Activated naive CD4-positive, alpha-beta T cell treated with anti-CD3 and anti-CD28 coated beads, Interleukin-2, amount 10 ng/mL, durations not matched to agents 7 days and 5 days (primary cell): ENCODE data around the gene CNTNAP3B.
"Not testable (repeated sequence)": the region's sequence is repeated elsewhere in the genome, so short reads cannot be mapped to it uniquely, and the experiment has no call there.

Source experiments
- CTCF ChIA-PET: fragments of 350-600 bp; sonication (Branson Sonifier 250); formaldehyde crosslinking; loops from one replicate; lab custom pipeline; 2021; ENCODE audit warnings: antibody characterized with exemption; lab: Charles Lee
- DNase-seq: peaks from one replicate; pipeline ENCODE4 v3.0.0-alpha.2; 2020
- H3K27ac Mint-ChIP-seq: one replicate; pipeline ENCODE4 v1.8.0; 2021; ENCODE audit warnings: mild to moderate bottlenecking, moderate library complexity, mixed read lengths
- H3K27me3 Mint-ChIP-seq: one replicate; pipeline ENCODE4 v1.8.0; 2021; ENCODE audit warnings: mild to moderate bottlenecking, mixed read lengths
- H3K36me3 Mint-ChIP-seq: one replicate; pipeline ENCODE4 v1.8.0; 2021; ENCODE audit warnings: mixed read lengths
- H3K4me1 Mint-ChIP-seq: one replicate; pipeline ENCODE4 v1.8.0; 2021; ENCODE audit warnings: mixed read lengths
- H3K4me3 Mint-ChIP-seq: one replicate; pipeline ENCODE4 v1.8.0; 2021; ENCODE audit warnings: mild to moderate bottlenecking, moderate library complexity, mixed read lengths
- H3K9me3 Mint-ChIP-seq: one replicate; pipeline ENCODE4 v1.8.0; 2021; ENCODE audit warnings: mixed read lengths

Gene CNTNAP3B

GRCh38 chr9:41902762-41903161 lies 226.5 kb downstream of the CNTNAP3B start:
- DNase-seq, H3K27me3 Mint-ChIP-seq, H3K36me3 Mint-ChIP-seq, CTCF ChIA-PET, H3K4me3 Mint-ChIP-seq, H3K4me1 Mint-ChIP-seq, H3K27ac Mint-ChIP-seq, H3K9me3 Mint-ChIP-seq: not testable (repeated sequence)

- H3K4me3 Mint-ChIP-seq, H3K9me3 Mint-ChIP-seq, H3K27me3 Mint-ChIP-seq, H3K36me3 Mint-ChIP-seq, H3K27ac Mint-ChIP-seq, H3K4me1 Mint-ChIP-seq, CTCF ChIA-PET, DNase-seq: not testable (repeated sequence)
These were observed 230.4 kb downstream of the CNTNAP3B start for GRCh38 chr9:41898720-41899343.

GRCh38 chr9:41874557-41874956 lies 254.7 kb downstream of the CNTNAP3B start:
- CTCF ChIA-PET, H3K36me3 Mint-ChIP-seq, H3K9me3 Mint-ChIP-seq, H3K4me1 Mint-ChIP-seq, H3K4me3 Mint-ChIP-seq, DNase-seq, H3K27ac Mint-ChIP-seq, H3K27me3 Mint-ChIP-seq: not testable (repeated sequence)

- CTCF ChIA-PET, H3K4me3 Mint-ChIP-seq, DNase-seq, H3K27ac Mint-ChIP-seq, H3K27me3 Mint-ChIP-seq, H3K9me3 Mint-ChIP-seq, H3K4me1 Mint-ChIP-seq, H3K36me3 Mint-ChIP-seq: not testable (repeated sequence)
These were observed 273.8 kb downstream of the CNTNAP3B start for GRCh38 chr9:41855422-41855821.

- H3K9me3 Mint-ChIP-seq, H3K4me3 Mint-ChIP-seq, H3K27me3 Mint-ChIP-seq, DNase-seq, H3K27ac Mint-ChIP-seq, CTCF ChIA-PET, H3K36me3 Mint-ChIP-seq, H3K4me1 Mint-ChIP-seq: not testable (repeated sequence)
These were observed 277.1 kb downstream of the CNTNAP3B start for GRCh38 chr9:41851848-41852740.

- DNase-seq, H3K27ac Mint-ChIP-seq, CTCF ChIA-PET, H3K4me3 Mint-ChIP-seq, H3K36me3 Mint-ChIP-seq, H3K4me1 Mint-ChIP-seq, H3K9me3 Mint-ChIP-seq, H3K27me3 Mint-ChIP-seq: not testable (repeated sequence)
These were observed 281.4 kb downstream of the CNTNAP3B start for GRCh38 chr9:41847829-41848228.
